Liver (tissue), 3 donors: ENCODE data around the gene TRIP12.

Source experiments
- SP1 ChIP-seq: IDR thresholded peaks from 2 replicates; pipeline ENCODE4 v1.6.1; 2018; ENCODE audit warnings: antibody characterized with exemption, mild to moderate bottlenecking
- TF ChIP-seq, protein P1 (sequence below): fragments of 150-350 bp; IDR thresholded peaks from 2 replicates; pipeline ENCODE4 v1.5.1; 2017; ENCODE audit warnings: improper control_type of control experiment, low read depth, low read length; ENCODE audit not compliant: missing input control
- donor health status: healthy.
- donor health status: healthy.

DNA sequence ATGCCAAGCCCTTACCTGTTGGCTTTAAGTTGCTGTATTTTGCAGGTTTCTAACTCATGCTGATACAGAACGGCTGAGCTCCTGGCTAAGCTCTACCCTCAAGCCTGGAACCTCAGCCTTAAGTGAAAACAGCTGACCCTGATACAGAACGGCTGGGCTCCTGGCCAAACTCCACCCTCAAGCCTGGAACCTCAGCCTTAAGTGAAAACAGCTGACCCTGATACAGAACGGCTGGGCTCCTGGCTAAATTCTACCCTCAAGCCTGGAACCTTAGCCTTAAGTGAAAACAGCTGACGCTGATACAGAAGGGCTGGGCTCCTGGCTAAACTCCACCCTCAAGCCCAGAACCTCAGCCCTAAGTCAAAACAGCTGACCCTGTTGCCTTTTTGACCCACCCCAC is 189.9 kb downstream of the TRIP12 start:
- TF ChIP-seq, protein P1, sequence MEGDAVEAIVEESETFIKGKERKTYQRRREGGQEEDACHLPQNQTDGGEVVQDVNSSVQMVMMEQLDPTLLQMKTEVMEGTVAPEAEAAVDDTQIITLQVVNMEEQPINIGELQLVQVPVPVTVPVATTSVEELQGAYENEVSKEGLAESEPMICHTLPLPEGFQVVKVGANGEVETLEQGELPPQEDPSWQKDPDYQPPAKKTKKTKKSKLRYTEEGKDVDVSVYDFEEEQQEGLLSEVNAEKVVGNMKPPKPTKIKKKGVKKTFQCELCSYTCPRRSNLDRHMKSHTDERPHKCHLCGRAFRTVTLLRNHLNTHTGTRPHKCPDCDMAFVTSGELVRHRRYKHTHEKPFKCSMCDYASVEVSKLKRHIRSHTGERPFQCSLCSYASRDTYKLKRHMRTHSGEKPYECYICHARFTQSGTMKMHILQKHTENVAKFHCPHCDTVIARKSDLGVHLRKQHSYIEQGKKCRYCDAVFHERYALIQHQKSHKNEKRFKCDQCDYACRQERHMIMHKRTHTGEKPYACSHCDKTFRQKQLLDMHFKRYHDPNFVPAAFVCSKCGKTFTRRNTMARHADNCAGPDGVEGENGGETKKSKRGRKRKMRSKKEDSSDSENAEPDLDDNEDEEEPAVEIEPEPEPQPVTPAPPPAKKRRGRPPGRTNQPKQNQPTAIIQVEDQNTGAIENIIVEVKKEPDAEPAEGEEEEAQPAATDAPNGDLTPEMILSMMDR = no peak
- TF ChIP-seq SP1 = no peak
